ENCODE measurements around the gene SRGAP1.

The SRGAP1 gene

DNA sequence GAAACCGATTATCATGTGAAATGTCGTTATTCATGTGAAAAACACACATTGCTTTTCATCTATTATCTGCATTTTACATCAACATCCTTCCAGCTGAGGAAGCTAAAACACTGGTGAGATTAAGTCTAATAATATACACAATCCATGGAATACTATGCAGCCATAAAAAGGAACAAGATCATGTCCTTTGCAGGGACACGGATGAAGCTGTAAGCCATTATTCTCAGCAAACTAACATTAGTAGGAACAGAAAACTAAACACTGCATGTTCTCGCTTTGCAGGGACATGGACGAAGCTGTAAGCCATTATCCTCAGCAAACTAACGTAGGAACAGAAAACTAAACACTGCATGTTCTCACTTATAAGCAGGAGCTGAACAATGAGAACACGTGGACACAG, 359.3 kb downstream of the SRGAP1 start:
- no peak for DNase-seq (ENCODE audit: low read depth in 2 of 2)

DNA sequence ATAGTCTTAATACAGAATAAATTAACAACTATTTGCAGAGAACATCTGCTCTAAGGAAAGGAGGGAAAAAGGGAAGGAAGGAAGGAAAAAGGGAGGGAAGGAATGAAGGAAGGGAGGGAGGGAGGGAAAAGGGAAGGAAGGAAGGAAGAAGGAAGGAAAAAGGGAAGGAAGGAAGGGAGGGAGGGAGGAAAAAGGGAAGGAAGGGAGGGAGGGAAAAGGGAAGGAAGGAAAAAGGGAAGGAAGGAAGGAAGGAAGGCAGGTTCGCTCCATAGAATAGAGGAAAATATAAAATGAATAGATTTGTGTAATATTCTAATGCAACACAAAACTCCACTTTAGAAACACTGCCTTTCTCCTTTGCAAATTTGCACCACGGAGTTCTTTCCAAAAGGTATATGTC, 361.0 kb downstream of the SRGAP1 start:
- DNase-seq (ENCODE audit: low read depth in 2 of 2), result no peak

DNA sequence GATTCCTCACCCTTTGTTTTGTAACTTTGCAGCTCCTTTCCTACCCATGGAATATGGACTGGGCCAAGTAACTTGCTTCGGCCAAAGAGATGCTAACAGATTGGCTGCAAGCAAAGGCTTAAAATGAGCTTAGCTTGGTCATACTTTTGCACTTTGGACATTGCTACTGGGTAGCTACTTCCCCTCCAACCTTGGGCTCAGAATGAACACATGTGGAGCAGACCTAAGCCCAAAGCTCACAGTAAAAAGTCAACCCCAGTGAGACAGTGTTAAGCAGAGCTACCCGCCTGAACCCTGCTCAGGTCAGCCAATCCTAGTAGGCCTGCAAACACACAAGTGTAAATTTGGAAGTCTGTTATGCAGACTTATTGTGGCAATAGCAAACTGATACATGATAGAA, 363.0 kb downstream of the SRGAP1 start:
- DNase-seq (ENCODE audit: low read depth in 2 of 2), result no peak

Measured in stimulated activated CD8-positive, alpha-beta memory T cell treated with anti-CD3 and anti-CD28 coated beads, Interleukin-2, amount 100 ng/mL, for 48 hours (primary cell).